Medulla oblongata (tissue), 1 donor: ENCODE measurements around the gene WNT6.

Experiments
- DNase-seq: peaks from one replicate; pipeline ENCODE4 v3.0.0-alpha.2; 2015; ENCODE audit errors: extremely low spot score

Gene WNT6

GRCh38 chr2:218893349-218894150 is 33.9 kb downstream of the WNT6 start:
- DNase-seq: no peak

- no peak for DNase-seq
These were observed 34.7 kb downstream of the WNT6 start for GRCh38 chr2:218894151-218894879.

DNA sequence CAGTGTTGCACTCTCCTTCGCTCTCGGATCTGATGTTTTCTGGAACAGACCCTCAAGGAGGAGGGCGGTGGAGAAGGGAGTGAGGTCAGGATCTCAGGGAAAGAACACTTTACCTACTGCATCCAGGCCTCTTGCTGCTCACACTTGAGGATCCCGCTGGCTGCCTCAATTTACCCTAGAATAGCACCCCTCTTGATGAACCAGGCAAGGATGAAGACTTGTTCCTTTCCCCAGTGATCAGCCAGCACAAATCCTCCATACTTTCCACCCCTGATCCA is 35.2 kb downstream of the WNT6 start:
- DNase-seq: no peak

GRCh38 chr2:218895326-218895725 is 35.7 kb downstream of the WNT6 start:
- no peak for DNase-seq

- no peak for DNase-seq
These were observed 36.3 kb downstream of the WNT6 start for GRCh38 chr2:218895759-218896500.

GRCh38 chr2:218896501-218897393 is 37.1 kb downstream of the WNT6 start:
- DNase-seq: no peak

GRCh38 chr2:218897394-218898108 is 37.9 kb downstream of the WNT6 start:
- DNase-seq: no peak

DNA sequence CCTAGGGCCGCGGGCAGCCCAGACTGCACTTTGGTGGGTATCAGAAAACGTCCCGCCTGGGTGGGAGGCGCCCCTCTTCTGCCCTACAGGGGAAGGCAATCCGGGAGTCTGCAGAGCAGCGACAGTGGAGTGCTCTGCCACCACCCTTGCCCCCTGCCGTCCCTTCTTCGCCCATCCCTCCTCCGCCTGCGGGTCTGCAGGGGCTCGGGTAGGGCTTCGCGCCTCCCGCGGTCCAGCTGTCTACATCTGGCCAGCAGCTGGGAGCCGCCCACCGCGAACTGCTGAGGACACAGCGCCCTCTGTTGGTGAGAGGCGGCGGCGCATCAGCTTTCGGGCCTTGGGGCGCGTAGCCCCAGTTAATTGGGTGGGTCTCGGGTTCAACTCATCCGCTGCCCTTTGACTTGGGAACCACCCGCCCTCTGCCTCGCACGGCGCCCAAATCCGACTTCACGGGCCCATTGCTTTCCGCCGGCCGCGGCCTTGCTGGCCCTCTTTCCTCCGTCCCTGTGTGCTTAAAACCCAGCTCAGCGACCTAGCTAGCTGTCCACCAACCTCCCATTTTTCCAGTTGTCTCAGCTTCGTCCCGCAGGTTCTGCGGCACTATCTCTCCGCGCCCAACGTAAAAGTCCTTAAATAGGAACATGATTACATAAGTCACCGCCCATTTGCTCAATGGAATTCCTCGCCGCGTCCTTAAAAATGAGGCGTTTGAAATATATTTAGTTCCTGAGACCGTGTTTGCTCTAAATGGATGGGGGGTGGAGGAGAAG is 38.7 kb downstream of the WNT6 start:
- peak; percentile 40 for DNase-seq

GRCh38 chr2:218899147-218899546 is 39.5 kb downstream of the WNT6 start:
- no peak for DNase-seq

DNA sequence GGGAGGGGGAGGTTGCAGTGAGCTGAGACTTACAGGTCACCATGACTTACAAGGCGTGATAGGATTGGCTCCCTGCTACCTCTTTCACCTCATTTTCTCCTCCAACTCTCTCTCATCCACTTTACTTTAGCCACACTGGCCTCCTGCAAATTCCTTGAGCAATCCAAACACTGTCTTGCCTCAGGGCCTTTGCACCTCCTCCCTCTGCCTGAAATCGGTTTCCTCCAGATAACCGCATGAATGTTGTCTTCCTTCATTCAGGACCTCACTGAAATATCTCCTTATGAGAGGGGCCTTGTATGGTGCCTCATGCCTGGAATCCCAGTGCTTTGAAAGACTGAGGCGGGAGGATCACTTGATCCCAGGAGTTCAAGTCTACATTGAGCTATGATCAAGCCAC is 42.8 kb downstream of the WNT6 start:
- DNase-seq: no peak

GRCh38 chr2:218904176-218904575 is 44.6 kb downstream of the WNT6 start:
- no peak for DNase-seq

DNA sequence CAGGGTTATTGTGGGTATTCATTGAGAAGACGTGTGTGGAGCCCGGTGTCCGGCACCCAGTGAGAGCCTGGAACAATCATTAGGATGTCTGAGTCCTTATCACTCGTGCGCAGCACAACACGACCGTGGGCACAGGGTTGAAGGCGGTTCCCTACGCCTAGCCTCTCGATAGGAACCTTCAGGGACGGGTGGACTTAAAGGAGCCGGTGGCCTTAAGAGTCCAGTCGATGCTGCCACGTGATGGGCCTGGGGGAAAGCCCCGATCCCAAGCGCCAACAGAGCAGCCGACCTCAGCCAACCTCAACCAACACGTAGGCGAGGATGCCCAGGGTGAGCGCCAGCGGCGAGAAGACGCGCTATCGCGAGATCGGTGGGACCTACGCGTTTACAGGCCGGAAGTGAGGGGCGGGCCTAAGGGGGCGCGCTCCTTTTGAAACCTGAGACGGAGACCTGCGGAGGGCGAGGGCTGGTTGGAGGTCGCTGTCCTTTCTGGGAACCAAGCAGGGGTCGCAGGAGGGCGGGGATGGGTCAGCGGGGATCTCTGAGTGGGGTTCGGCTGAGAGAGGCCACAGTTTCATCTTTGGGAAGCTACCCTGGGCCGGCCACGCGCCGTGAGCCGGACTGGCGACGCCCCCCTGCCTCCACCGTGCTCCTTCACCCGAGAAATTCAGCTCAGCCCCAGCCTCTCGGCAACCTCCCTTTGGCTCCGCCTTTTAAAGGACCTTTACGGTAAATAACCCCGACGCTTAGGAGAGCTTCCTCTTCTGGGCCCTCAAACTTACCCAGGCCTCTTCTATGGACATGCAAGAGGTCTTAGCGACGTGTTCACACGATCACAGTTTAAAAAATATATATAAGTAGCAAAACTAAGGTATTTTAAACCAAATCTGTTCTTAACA is 49.4 kb downstream of the WNT6 start:
- DNase-seq: peak; percentile 86

DNA sequence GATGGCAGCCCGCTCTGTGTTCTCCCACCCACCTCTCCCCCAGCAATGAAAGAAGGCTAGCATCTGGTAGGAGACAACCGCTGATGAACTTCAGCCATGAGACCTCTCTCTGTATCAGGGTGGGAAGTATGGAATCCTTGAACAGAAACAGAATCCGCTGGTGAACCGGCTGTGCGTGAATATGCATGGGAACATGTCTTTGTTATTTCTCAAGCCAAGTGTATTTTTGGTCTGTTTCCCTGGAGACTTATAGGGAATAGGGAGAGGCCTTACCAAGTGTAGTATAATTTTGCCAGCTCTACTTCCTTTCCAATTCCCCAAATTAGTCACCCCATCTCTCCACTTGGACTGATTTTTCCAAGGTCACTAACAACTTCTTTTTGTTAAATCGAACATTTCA is 51.1 kb downstream of the WNT6 start:
- no peak for DNase-seq

GRCh38 chr2:218920504-218920903 is 60.9 kb downstream of the WNT6 start:
- DNase-seq: no peak
